Measurements from ENCODE around the gene FUT7.

- TF ChIP-seq POLR2A (IDR thresholded peaks at IDR 0.05) (no peak), CTCF (IDR thresholded peaks at IDR 0.05) (no peak)
Observed at GRCh38 chr9:137066096-137066861, 34.4 kb upstream of the FUT7 start.

Measured in thyroid gland (tissue), 4 donors.